Jurkat, Clone E6-1 (cell line): ENCODE data around the gene CNGA4.
A peak's percentile ranks its signal among the peaks of the same experiment; 100 is the strongest.
"Not testable (repeated sequence)": the region's sequence is repeated elsewhere in the genome, so short reads cannot be mapped to it uniquely, and the experiment has no call there.

Experiments
- DNase-seq: peaks from one replicate; pipeline ENCODE4 v3.0.0-alpha.2; 2011; ENCODE audit warnings: low read depth, low spot score
- H3K4me3 ChIP-seq: 2 replicates; pipeline ENCODE4 v1.5.1; 2011; ENCODE audit warnings: mild to moderate bottlenecking, low read length, control low read depth, moderate library complexity

The CNGA4 gene

DNA sequence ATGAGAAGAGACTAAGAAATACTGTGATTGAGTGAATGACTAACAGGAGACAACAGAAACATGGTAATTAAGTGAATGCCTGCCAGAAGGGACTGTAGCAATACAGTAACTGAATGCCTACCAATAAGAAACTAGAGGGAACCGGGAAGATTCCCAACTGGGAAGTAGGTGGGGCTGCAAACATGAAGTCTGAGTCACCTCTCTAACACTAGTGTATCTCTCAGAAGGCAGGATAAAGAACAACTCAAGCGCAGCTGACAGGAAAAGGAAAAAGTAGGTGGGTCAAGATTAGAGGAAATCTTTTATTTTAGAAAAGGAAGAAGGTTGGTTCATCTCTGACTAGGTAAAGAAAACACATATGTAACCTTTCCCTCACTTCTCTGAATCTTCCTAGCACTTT is 19.5 kb upstream of the CNGA4 start:
- H3K4me3 ChIP-seq, result no peak overlapping the region
- DNase-seq, result no peak

DNA sequence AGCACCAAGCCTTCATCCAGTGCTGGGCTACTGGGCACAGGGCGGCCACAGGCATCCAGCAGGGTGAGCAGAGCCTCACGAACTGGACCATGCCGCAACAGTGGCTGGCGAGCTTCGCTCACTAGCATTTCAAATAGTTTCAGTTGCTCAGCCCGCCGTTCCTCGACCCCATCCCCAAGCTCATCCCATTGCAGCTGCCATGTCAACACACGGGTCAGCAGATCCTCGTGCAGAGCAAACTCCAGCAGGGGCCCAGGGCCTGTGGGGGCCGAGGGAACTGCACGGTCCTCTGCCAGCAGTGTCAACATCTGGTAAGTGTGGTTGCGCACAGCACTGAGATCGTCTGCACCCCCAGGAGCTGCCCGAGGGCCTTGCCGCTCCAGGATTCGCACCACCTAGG is 15.0 kb upstream of the CNGA4 start:
- DNase-seq, result no peak
- H3K4me3 ChIP-seq, result no peak overlapping the region

DNA sequence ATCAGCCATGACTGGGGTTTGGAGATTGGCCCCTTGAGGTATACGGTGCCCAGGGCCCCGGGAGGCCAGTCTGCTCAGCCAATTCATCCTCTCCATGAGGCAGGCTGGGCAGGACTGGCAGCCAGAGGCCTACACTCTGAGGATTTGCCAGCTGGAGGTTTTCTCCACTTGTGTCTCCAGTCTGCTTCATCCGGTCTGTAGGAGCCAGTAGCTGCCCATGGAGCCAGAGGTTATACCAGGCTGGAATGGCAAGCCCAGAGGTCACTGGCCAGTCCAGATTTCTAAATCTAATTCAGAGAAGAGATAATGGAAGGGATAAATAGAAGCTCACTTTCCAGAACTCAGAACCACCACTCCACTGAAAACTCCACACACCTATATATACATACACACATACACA is 14.5 kb upstream of the CNGA4 start:
- DNase-seq, result no peak
- no peak overlapping the region for H3K4me3 ChIP-seq

DNA sequence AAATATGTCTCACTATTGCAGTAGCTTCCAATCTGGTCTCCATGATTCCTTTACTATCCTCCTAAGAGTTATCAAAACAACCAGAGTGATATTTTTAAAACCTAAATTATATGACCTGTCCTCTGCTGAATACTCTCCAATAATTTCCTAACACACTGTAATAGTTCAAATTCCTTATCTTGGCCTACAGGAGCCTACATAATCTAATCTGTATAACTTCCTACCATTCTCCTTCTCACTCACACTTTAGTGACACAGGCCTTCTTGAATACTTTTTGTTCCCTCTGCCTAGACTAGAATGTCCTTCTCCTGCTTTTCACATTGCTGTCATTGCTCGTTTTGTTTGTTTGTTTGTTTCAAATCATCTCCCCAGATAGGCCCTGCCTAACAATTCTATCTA is 13.9 kb upstream of the CNGA4 start:
- H3K4me3 ChIP-seq, result no peak overlapping the region
- no peak for DNase-seq

DNA sequence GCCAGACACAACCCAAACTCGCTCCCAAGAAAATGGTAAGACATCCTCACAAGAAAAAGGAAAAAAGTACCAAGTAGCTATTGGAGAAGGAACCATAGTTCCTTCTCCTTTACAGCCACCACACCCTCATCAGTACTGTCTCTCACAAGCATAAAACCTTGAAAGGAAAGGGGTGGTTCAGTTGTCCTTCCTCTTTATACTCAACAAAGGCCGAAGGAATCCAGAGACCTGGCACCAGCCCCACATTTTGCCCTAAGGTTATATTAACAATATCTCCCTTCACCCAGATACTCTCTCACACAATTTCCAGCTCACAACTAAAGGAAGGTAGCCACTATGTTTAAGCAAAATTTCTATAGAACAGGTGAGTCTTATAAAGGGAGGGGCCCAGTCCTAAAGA is 13.0 kb upstream of the CNGA4 start:
- DNase-seq, result no peak
- H3K4me3 ChIP-seq, result no peak overlapping the region

DNA sequence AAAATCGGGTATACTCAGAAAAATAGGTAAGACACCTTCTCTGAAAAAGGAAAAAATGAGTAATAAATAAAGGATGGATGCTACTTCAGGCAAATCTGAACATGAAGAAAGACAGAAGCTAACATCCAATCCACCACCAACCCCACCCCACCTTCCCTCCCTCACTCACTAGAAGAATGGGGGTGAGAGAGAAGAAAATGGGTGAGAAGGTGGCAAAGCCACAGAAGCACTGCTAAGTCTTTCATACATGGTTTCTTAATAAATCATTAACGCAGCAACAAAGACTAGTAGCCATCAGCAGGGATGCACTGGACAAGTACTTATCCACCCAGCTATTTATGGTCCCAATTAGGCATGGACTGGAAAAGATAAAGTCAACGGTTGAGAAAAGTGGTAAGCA is 10.4 kb upstream of the CNGA4 start:
- DNase-seq, result no peak
- H3K4me3 ChIP-seq, result no peak overlapping the region

DNA sequence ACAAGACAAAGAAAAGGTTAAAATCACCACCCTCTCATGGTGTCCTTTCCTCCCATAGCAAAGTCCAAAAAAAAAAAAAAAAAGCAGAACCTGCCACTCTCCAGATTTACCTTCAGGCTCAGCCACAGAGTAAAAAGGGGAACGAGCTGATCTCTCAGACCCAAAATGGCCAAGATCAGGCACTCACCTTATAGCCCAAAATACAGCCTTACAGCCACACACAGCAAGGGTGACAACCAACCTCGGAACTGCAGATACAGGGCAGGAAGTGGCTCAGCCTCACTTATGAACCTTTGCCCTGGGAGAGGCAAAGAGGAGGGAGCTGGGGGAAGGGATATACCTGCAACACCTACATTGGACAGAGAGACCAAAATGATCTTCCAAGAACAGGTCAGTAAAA is 9.0 kb upstream of the CNGA4 start:
- peak; percentile 48 for DNase-seq
- H3K4me3 ChIP-seq, result no peak overlapping the region

DNA sequence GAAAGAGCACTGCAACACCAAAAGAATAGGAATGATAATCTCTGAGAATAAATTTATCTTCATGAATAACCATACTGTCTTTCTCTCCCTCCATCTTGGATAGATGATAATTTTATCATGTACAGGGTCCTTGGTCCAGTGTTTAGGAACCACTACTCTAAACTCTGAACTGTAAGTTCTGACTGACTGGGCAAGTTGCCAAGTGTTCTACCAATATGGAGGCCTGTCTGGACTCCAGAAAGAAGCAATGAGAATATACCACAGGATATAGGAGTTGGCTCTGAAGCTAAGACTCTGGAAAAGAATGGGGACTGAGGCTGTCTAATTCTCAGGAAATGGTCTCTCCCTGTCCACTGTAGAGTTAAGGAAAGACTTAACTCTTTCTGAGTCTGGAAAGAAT is 6.0 kb upstream of the CNGA4 start:
- DNase-seq, result no peak
- no peak overlapping the region for H3K4me3 ChIP-seq

DNA sequence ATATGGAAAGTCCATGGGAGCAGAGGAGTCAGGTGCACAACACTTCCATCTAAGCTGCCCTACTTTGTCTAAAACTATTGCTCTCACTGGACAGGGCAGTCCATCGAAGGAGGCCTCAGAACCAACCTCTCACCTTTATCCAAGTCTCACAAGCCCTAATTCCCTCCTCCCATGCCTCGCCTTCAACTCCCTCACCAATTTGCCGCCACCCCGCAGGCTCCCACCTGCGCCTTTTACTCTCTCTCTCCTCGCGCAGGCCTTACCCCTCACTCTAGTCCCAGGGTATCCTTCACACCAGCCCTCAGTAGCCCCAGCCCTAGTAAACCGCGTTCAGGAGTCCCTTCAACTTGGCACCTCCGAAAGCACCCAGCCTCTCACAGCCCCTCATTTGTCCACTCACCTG is 4.9 kb upstream of the CNGA4 start:
- DNase-seq, result no peak
- H3K4me3 ChIP-seq, result peak overlapping the region; percentile 98

DNA sequence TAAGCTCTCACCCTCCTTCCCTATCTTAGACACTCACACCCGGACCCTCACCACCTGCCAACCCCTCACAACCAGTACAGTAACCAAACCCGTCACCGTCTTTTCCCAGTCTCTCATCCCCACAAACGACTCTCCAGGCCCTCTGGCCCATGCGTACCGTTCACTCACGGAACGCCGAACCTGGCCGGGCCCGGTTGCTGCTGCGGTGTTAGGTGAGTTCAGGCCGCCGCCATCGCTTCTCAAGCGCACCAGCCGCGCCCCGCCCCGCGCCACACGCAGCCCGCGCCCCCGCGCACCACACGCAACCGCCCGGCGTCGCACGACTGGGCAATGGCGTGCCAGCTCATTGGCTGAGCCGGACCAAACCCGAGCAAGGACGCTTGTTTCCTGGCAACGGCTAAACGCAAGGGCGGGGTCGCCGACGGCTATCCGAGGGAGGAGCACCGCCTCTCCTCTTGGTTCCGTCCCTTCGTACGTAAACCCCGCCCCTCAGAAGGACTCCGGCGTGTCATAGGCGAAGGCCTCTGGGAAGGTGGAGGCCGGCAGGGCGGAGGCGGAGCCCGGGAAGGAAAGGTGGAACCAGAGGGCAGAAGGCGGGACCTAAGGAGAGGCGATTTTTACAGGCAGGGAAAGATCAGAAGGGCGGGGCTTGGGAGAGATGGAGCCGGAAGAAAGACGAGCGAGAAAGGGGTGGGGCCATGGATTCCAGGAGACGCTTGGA is 4.3 kb upstream of the CNGA4 start, which contains the start of gene FHIP1B:
TSS of gene FHIP1B (minus strand) at position 250 of the 721 bp plus-strand sequence. CDS start 10,120 bp downstream, outside the sequence.
- peak; percentile 99 for DNase-seq
- peak within 1 kb of the TSS; percentile 98 for H3K4me3 ChIP-seq

DNA sequence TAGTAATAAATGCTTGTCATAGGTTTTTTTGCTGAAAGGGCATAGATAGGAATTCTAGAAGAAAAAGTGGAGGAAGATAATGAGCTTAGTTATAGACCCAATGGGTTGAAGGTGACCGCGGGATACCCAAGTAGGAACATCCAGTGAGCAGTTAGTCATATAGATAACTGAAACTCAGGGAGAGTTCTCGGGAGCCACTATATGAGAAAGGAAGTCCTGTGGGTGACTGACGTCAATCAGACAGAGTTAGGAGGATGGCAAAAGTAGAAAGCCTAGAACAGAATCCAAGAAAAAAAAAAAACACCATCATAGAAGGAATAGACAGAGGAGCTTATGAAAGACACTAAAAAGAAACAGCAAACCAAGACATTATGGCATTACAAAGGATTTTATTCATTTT is 1.6 kb upstream of the CNGA4 start:
- no peak for DNase-seq
- no peak overlapping the region for H3K4me3 ChIP-seq

DNA sequence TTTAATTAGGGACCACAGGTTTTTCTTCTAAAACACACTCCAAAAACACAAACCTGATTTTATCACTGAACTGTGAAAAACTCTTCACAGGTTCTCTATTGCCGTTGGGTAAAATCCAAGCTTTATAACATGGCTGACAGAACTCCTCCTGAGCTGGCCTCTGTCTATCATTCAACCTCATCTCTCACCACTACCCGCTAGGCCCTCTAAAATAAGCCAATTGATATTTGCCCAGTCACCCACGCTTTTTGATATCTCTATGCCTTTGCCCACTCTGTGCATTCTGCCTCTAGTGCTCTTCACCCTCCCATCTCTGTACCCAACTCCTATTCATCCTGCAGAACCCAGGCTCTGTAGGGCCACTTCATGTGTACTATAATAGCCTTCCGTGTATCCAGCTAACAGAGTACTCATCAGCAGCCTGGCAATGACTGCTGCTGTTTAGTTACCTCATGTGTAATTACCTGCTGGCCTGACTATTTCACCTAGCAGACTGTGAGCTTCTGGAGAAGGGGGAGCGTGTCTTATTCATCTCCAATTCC is 1.1 kb upstream of the CNGA4 start:
- no peak overlapping the region for H3K4me3 ChIP-seq
- DNase-seq, result no peak

DNA sequence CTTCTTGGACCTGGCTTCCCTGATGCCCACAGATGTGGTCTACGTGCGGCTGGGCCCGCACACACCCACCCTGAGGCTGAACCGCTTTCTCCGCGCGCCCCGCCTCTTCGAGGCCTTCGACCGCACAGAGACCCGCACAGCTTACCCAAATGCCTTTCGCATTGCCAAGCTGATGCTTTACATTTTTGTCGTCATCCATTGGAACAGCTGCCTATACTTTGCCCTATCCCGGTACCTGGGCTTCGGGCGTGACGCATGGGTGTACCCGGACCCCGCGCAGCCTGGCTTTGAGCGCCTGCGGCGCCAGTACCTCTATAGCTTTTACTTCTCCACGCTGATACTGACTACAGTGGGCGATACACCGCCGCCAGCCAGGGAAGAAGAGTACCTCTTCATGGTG is 1.2 kb downstream of the CNGA4 start:
- no peak for DNase-seq

DNA sequence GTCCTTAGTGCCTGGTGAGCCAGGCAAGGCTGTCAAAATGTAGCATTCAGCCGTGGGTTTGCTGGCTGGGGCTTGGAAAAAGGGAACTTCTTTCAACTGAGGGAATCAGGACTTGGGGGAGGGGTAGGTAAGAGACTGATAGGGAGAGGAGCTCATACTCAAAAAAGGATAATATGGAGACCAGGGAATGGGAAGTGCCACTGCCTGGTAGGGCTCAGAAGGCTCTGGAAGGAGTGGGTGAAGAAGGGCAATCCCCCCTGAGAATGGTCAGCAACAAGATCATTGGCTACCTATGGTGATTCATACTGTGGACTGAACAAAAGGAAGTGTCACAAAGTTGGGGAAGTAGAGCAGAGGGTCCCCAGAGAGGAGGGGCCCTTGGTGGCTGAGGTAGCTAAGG is 1.9 kb downstream of the CNGA4 start:
- DNase-seq, result no peak
- no peak overlapping the region for H3K4me3 ChIP-seq

More for the DNA sequence above, 1.2 kb downstream of the CNGA4 start:
- no peak overlapping the region for H3K4me3 ChIP-seq

DNA sequence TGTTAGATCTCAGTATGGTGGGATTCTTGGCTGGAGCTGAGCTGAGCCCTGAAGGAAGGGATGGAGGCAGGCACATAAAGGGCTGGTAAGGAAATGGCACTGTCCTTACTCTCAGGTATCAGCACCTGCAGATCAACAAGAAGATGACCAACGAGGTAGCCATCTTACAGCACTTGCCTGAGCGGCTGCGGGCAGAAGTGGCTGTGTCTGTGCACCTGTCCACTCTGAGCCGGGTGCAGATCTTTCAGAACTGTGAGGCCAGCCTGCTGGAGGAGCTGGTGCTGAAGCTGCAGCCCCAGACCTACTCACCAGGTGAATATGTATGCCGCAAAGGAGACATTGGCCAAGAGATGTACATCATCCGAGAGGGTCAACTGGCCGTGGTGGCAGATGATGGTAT is 2.4 kb downstream of the CNGA4 start:
- H3K4me3 ChIP-seq, result no peak overlapping the region
- DNase-seq, result no peak

DNA sequence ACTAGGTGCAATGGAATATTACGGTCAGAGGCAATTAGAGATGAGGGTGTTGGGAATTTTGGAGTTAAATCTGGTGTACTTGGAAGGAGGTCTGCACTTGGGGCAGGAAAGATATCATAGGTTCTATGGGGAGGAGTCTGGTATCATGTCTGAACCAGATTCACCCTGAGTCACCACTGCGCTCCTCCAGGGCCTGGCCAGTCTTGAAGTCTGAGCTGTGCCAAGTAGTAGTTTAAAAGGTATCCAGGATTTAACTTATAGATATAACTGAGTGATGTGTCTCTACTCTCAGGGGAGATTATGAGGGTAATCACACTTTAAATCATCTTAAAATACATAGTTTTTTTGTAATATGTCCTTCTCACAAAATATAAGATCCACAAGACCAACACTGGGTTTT is 6.6 kb downstream of the CNGA4 start:
- no peak for DNase-seq
- H3K4me3 ChIP-seq, result no peak overlapping the region

DNA sequence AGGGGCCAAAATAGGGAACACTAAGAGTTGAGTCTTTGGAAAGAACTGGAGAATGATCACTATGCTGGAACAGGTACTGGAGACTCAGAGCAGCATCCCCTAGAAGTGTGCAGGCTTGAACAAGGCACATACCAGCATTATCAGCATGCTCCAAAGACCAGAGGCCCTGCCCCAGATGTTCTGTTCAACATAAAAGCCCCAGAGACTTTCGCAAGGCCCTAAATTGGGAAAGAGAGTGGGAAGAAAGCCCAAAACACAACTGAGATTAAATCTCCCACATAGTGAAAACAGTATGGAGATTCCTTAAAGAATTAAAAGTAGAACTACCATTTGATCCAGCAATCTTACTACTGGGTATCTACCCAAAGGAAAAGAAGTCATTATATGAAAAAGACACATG is 9.4 kb downstream of the CNGA4 start:
- no peak for DNase-seq
- no peak overlapping the region for H3K4me3 ChIP-seq

DNA sequence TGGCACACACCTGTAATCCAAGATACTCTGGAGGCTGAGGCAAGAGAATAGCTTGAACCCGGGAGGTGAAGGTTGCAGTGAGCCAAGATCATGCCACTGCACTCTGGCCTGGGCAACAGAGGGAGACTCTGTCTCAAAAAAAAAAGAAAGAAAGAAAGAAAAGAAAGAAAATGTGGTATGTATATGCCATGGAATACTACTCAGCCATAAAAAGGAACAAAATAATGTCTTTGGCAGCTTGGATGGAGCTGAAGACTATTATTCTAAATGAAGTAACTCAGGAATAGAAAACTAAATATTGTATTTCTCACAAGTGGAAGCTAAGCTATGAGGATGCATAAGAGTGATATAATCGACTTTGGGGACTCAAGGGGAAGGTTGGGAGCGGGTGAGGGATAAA is 10.0 kb downstream of the CNGA4 start:
- not testable (repeated sequence) for H3K4me3 ChIP-seq, DNase-seq

DNA sequence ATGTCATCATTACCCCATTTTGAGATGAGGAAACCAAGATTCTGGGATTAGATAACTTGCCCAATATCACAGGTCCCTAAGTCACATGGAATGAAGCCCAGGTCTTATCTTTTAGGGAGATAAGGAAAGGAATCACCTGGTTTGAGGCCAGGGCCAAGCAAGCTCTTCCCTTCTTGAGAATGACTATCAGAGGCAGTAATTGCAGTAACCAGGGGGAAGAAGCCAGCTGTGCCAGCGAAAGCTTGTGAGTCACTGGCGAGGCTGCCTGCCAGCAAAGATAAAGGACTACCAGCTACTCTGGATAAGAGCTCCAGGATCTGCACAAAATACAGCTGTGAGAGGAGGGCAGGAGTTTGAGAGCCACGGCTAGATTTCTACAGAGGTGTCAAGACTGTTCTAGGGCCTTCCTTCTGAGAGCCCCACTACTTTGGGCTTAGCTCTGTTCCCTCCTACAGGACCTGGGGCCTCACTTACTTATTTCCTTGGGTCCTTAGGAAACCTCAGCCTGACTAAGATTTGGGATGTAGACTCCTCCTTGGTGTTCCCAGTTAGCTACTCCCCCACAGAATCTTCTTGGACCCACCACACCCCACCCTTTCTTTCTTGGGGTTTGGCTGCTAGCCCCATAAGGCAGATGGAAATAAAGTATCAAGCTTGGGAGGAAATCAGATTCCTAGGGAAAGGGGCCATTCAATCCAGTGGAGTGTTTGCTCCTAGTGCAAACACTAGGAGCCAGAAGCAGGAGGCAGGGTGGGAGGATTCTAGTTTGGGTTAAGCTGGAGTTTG is 11.1 kb downstream of the CNGA4 start:
- DNase-seq, result no peak
- no peak overlapping the region for H3K4me3 ChIP-seq

DNA sequence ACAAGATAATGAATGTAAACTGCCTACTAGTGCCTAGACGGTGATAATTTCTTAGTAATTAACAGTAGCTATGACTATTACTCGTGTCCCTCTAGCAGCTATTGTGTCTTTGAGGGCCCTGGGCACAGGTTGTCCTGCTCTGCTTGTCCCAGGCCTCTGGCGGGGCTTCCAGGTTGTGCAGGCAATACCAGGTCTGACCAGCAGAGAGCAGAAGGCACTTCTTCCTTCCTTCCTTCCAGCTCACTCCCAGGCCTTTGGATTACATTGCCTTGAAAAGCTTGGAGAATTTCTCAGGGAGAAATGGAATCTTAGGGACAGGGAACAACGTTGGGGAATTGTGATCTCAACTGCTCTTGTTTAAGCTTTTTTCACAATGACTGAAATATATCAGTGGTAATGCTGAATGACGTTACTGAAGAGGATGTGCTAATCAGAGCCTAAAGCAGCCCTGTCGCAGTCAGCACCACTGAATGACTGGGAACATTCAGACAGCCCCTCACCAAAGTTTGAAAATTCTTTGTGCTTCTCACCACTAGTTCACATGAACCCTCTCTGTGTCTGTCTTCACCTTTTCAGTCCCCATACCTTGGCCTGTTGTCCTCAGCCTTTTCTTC is 12.3 kb downstream of the CNGA4 start:
- DNase-seq, result peak; percentile 32

More for the DNA sequence above, 12.3 kb downstream of the CNGA4 start:
- no peak overlapping the region for H3K4me3 ChIP-seq
